Liver (tissue), 9 donors: ENCODE measurements around the gene FBXO21. TPM values are rescaled to one million over a fixed set of nuclear protein-coding genes. Genes with fewer than 3 reads are reported as not detected.

ENCODE experiments used
- DNase-seq: peaks from one replicate; pipeline ENCODE4 v3.0.0-alpha.2; 2017; ENCODE audit warnings: low spot score
- H3K27ac ChIP-seq, 2 donors: one replicate each; pipeline ENCODE4 v1.7.0; 2013; ENCODE audit warnings: inconsistent platforms in 2 of 2, low read length in 2 of 2, control low read depth in 1 of 2, low read depth in 1 of 2, mild to moderate bottlenecking in 1 of 2
- H3K27me3 ChIP-seq, 4 donors: one replicate each; pipeline versions ENCODE4 v1.6.1 to v1.7.0; 2013; ENCODE audit warnings: low read length in 3 of 4, inconsistent platforms in 1 of 4, mild to moderate bottlenecking in 1 of 4, moderate library complexity in 1 of 4; ENCODE audit not compliant: control insufficient read depth in 4 of 4, insufficient read depth in 4 of 4
- H3K36me3 ChIP-seq, 4 donors: one replicate each; pipeline versions ENCODE4 v1.6.1 to v1.7.0; 2013; ENCODE audit warnings: low read length in 3 of 4, mild to moderate bottlenecking in 3 of 4, low read depth in 1 of 4, moderate library complexity in 1 of 4; ENCODE audit not compliant: control insufficient read depth in 4 of 4, insufficient read depth in 3 of 4
- H3K4me1 ChIP-seq, 4 donors: one replicate each; pipeline versions ENCODE4 v1.6.1 to v1.7.0; 2013; ENCODE audit warnings: low read length in 3 of 4, mild to moderate bottlenecking in 3 of 4, moderate library complexity in 1 of 4; ENCODE audit not compliant: control insufficient read depth in 4 of 4, insufficient read depth in 4 of 4
- H3K4me3 ChIP-seq, 3 donors: one replicate each; pipeline versions ENCODE4 v1.6.1 to v1.7.0; 2013; ENCODE audit warnings: low read length in 3 of 3, control low read depth in 1 of 3, low read depth in 1 of 3, mild to moderate bottlenecking in 1 of 3
- H3K9ac ChIP-seq, 2 donors: one replicate each; pipeline ENCODE4 v1.7.0; 2013; ENCODE audit warnings: low read length in 2 of 2, mild to moderate bottlenecking in 2 of 2, moderate library complexity in 2 of 2, control low read depth in 1 of 2, low read depth in 1 of 2
- H3K9me3 ChIP-seq, 4 donors: one replicate each; pipeline versions ENCODE4 v1.6.1 to v1.7.0; 2013; ENCODE audit warnings: low read length in 3 of 4; ENCODE audit not compliant: control insufficient read depth in 4 of 4
- EGR1 ChIP-seq, 2 donors: IDR thresholded peaks; 2 replicates each; pipeline ENCODE4 v1.6.1; 2016 to 2018; ENCODE audit warnings: antibody characterized with exemption in 2 of 2, low read depth in 2 of 2
- FOXA1 ChIP-seq: IDR thresholded peaks from 2 replicates; pipeline ENCODE4 v1.6.1; 2016; ENCODE audit warnings: antibody characterized with exemption
- FOXA2 ChIP-seq: IDR thresholded peaks from 2 replicates; pipeline ENCODE4 v1.6.1; 2016; ENCODE audit warnings: antibody characterized with exemption
- GABPA ChIP-seq, 2 donors: IDR thresholded peaks in 1 of 2; conservative IDR thresholded peaks in 1 of 2; 2 replicates each; pipeline ENCODE4 v1.6.1; 2016; ENCODE audit warnings: antibody characterized with exemption in 2 of 2, mild to moderate bottlenecking in 1 of 2, moderate library complexity in 1 of 2
- HNF4A ChIP-seq, 2 donors: conservative IDR thresholded peaks; 2 replicates each; pipeline ENCODE4 v1.6.1; 2016; ENCODE audit warnings: antibody characterized with exemption in 2 of 2, mild to moderate bottlenecking in 2 of 2
- HNF4G ChIP-seq: IDR thresholded peaks from 2 replicates; pipeline ENCODE4 v1.6.1; 2016; ENCODE audit warnings: antibody characterized with exemption
- JUND ChIP-seq, 2 donors: IDR thresholded peaks; 2 replicates each; pipeline ENCODE4 v1.6.1; 2016; ENCODE audit warnings: antibody characterized with exemption in 2 of 2
- NR2F2 ChIP-seq: IDR thresholded peaks from 2 replicates; pipeline ENCODE4 v1.6.1; 2016; ENCODE audit warnings: antibody characterized with exemption
- RAD21 ChIP-seq, 2 donors: IDR thresholded peaks; 2 replicates each; pipeline ENCODE4 v1.6.1; 2016; ENCODE audit warnings: antibody characterized with exemption in 2 of 2, mild to moderate bottlenecking in 2 of 2
- RXRA ChIP-seq, 2 donors: IDR thresholded peaks; 2 replicates each; pipeline ENCODE4 v1.6.1; 2017 to 2018; ENCODE audit warnings: antibody characterized with exemption in 2 of 2, mild to moderate bottlenecking in 1 of 2
- SP1 ChIP-seq: IDR thresholded peaks from 2 replicates; pipeline ENCODE4 v1.6.1; 2018; ENCODE audit warnings: antibody characterized with exemption, mild to moderate bottlenecking
- TAF1 ChIP-seq: conservative IDR thresholded peaks from 2 replicates; pipeline ENCODE4 v1.6.1; 2016; ENCODE audit warnings: antibody characterized with exemption, mild to moderate bottlenecking
- YY1 ChIP-seq: IDR thresholded peaks from 2 replicates; pipeline ENCODE4 v1.6.1; 2016; ENCODE audit warnings: antibody characterized with exemption, mild to moderate bottlenecking
- WGBS: extraction: QIAGEN DNeasy Blood & Tissue Kit; methylation state at CpG from one replicate; pipeline ENCODE4 v1.1.7; 2013; 5-methylcytosine and 5-hydroxymethylcytosine counted together
- polyA plus RNA-seq, 2 donors: library from polyadenylated mRNA; stranded (reverse) in 1 of 2; unstranded in 1 of 2; fragments of 200-250 nt in 1 of 2; fragments of >200 nt in 1 of 2; fragmentation: Nextera tagmentation in 1 of 2; extraction: Ambion mirVana in 1 of 2; gene quantifications; one replicate each; pipeline versions ENCODE4 v1.2.1 to v1.2.3, GENCODE V29; 2013 to 2015
- total RNA-seq, 2 donors: library from RNA; depleted of rRNA; stranded (reverse); fragments of >200 nt; gene quantifications; one replicate each; pipeline ENCODE4 v1.2.3, GENCODE V29; 2014
- TF ChIP-seq, protein P1 (sequence below): IDR thresholded peaks from 2 replicates; pipeline ENCODE4 v1.6.1; 2016; ENCODE audit warnings: antibody characterized with exemption
- TF ChIP-seq, protein P2 (sequence below): IDR thresholded peaks from 2 replicates; pipeline ENCODE4 v1.6.1; 2016; ENCODE audit warnings: antibody characterized with exemption, mild to moderate bottlenecking
- TF ChIP-seq, protein P3 (sequence below): fragments of 150-350 bp; IDR thresholded peaks from 2 replicates; pipeline ENCODE4 v1.5.1; 2017; ENCODE audit warnings: improper control_type of control experiment, low read depth, low read length; ENCODE audit not compliant: missing input control
- TF ChIP-seq, protein P4 (sequence below): IDR thresholded peaks from 2 replicates; pipeline ENCODE4 v1.6.1; 2016; ENCODE audit warnings: antibody characterized with exemption
- TF ChIP-seq, protein P5 (sequence below): IDR thresholded peaks from 2 replicates; pipeline ENCODE4 v1.6.1; 2016; ENCODE audit warnings: antibody characterized with exemption
- donor health status: healthy.
- donor health status: healthy.
- donor health status: healthy.
- donor health status: healthy.
- donor health status: healthy.

The FBXO21 gene
- total and polyA plus RNA-seq, 4 donors, result 12.9 to 54.4 (median 21.1) TPM

DNA sequence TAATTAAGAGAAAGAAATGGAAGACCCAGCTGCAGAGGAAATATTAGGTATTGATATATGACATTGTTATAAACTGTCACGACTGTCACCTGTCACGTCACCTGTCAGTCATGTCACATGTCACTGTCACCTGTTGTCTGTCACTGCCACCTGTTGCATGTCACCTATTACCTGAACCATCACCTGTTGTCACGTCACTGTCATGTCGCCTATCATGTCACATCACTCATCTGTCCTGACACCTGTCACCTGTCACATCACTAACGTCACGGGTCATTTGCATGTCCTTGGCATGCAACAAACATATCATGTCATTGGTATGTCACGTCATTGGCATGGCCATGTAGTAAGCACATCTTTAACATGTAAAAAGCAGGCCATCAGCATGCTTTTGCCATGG, 64.5 kb downstream of the FBXO21 start:
- DNase-seq, result no peak
- Histone ChIP-seq H3K4me1 (no peaks in the 10 kb centered on the region), H3K9me3 (no peaks in the 10 kb centered on the region), H3K27ac (no peak overlapping the region), H3K36me3 (no peaks in the 10 kb centered on the region), H3K4me3 (no peak overlapping the region), H3K27me3 (no peaks in the 10 kb centered on the region), H3K9ac (no peak overlapping the region)
- 95% methylated on average over 7 of the region's 7 CpGs for WGBS
- TF ChIP-seq, protein P1, sequence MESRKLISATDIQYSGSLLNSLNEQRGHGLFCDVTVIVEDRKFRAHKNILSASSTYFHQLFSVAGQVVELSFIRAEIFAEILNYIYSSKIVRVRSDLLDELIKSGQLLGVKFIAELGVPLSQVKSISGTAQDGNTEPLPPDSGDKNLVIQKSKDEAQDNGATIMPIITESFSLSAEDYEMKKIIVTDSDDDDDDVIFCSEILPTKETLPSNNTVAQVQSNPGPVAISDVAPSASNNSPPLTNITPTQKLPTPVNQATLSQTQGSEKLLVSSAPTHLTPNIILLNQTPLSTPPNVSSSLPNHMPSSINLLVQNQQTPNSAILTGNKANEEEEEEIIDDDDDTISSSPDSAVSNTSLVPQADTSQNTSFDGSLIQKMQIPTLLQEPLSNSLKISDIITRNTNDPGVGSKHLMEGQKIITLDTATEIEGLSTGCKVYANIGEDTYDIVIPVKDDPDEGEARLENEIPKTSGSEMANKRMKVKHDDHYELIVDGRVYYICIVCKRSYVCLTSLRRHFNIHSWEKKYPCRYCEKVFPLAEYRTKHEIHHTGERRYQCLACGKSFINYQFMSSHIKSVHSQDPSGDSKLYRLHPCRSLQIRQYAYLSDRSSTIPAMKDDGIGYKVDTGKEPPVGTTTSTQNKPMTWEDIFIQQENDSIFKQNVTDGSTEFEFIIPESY, result no peak

DNA sequence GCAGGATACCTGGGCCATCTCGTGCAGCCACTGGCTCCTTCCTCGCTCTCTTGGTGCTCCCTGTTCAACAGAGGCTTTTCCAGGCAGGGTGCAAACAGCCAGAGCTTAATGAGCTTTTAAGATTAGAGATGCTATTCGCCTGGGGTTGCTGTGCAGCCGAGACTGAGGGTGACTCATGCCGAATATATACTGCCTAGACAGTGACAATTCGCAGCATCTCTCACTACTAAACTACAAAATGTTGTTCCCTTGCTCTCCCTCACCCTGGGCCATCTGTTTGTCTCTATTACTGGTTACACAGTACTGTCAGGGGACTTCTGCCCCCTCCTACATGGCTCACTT, 65.0 kb downstream of the FBXO21 start:
- H3K9me3 ChIP-seq, result no peaks in the 10 kb centered on the region
- H3K27me3 ChIP-seq, result no peaks in the 10 kb centered on the region
- no peaks in the 10 kb centered on the region for H3K36me3 ChIP-seq
- H3K4me1 ChIP-seq, result no peaks in the 10 kb centered on the region
- H3K4me3 ChIP-seq, result no peak overlapping the region
- WGBS, result 88% methylated on average over 6 of the region's 6 CpGs
- no peak for DNase-seq
- no peak overlapping the region for H3K9ac ChIP-seq
- TF ChIP-seq FOXA2 (no peak), SP1 (no peak), RAD21 (IDR thresholded peaks at IDR 0.05) (no peak), HNF4G (no peak), YY1 (no peak), JUND (IDR thresholded peaks at IDR 0.05) (no peak), RXRA (IDR thresholded peaks at IDR 0.05) (no peak), TAF1 (no peak), EGR1 (IDR thresholded peaks at IDR 0.05; ENCODE audit: low read depth in 2 of 2) (no peak), NR2F2 (no peak), FOXA1 (no peak), HNF4A (conservative IDR thresholded peaks at IDR 0.05) (no peak), GABPA (IDR thresholded peaks at IDR 0.05 in 1 of 2, conservative IDR thresholded peaks at IDR 0.05 in 1 of 2) (no peak)
- TF ChIP-seq, protein P2, sequence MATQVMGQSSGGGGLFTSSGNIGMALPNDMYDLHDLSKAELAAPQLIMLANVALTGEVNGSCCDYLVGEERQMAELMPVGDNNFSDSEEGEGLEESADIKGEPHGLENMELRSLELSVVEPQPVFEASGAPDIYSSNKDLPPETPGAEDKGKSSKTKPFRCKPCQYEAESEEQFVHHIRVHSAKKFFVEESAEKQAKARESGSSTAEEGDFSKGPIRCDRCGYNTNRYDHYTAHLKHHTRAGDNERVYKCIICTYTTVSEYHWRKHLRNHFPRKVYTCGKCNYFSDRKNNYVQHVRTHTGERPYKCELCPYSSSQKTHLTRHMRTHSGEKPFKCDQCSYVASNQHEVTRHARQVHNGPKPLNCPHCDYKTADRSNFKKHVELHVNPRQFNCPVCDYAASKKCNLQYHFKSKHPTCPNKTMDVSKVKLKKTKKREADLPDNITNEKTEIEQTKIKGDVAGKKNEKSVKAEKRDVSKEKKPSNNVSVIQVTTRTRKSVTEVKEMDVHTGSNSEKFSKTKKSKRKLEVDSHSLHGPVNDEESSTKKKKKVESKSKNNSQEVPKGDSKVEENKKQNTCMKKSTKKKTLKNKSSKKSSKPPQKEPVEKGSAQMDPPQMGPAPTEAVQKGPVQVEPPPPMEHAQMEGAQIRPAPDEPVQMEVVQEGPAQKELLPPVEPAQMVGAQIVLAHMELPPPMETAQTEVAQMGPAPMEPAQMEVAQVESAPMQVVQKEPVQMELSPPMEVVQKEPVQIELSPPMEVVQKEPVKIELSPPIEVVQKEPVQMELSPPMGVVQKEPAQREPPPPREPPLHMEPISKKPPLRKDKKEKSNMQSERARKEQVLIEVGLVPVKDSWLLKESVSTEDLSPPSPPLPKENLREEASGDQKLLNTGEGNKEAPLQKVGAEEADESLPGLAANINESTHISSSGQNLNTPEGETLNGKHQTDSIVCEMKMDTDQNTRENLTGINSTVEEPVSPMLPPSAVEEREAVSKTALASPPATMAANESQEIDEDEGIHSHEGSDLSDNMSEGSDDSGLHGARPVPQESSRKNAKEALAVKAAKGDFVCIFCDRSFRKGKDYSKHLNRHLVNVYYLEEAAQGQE, result no peak
- TF ChIP-seq, protein P3, sequence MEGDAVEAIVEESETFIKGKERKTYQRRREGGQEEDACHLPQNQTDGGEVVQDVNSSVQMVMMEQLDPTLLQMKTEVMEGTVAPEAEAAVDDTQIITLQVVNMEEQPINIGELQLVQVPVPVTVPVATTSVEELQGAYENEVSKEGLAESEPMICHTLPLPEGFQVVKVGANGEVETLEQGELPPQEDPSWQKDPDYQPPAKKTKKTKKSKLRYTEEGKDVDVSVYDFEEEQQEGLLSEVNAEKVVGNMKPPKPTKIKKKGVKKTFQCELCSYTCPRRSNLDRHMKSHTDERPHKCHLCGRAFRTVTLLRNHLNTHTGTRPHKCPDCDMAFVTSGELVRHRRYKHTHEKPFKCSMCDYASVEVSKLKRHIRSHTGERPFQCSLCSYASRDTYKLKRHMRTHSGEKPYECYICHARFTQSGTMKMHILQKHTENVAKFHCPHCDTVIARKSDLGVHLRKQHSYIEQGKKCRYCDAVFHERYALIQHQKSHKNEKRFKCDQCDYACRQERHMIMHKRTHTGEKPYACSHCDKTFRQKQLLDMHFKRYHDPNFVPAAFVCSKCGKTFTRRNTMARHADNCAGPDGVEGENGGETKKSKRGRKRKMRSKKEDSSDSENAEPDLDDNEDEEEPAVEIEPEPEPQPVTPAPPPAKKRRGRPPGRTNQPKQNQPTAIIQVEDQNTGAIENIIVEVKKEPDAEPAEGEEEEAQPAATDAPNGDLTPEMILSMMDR, result no peak
- TF ChIP-seq, protein P4, sequence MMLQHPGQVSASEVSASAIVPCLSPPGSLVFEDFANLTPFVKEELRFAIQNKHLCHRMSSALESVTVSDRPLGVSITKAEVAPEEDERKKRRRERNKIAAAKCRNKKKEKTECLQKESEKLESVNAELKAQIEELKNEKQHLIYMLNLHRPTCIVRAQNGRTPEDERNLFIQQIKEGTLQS, result no peak
- TF ChIP-seq, protein P5, sequence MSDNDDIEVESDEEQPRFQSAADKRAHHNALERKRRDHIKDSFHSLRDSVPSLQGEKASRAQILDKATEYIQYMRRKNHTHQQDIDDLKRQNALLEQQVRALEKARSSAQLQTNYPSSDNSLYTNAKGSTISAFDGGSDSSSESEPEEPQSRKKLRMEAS, result no peak
- TF ChIP-seq, protein P1, result no peak
- no peak overlapping the region for H3K27ac ChIP-seq
